HepG2 (cell line): ENCODE results near the gene RASSF9.

ENCODE experiments used
- ARHGAP35 ChIP-seq: sonication (generic); formaldehyde crosslinking; IDR thresholded peaks from 2 replicates; pipeline ENCODE4 v1.9.0; 2022; ENCODE audit warnings: mild to moderate bottlenecking, inconsistent platforms, moderate library complexity, missing genetic modification reagents, borderline replicate concordance
- CBX5 ChIP-seq: sonication (generic); formaldehyde crosslinking; IDR thresholded peaks from 2 replicates; pipeline ENCODE4 v1.4.0; 2020; ENCODE audit warnings: missing genetic modification reagents, borderline replicate concordance
- CCDC6 ChIP-seq: sonication (generic); formaldehyde crosslinking; IDR thresholded peaks from 2 replicates; pipeline ENCODE4 v1.8.1; 2022; ENCODE audit warnings: mild to moderate bottlenecking, missing genetic modification reagents, moderate library complexity
- CTCF ChIP-seq: sonication (generic); formaldehyde crosslinking; IDR thresholded peaks from 2 replicates; pipeline ENCODE4 v1.5.0; 2020; ENCODE audit warnings: mild to moderate bottlenecking, missing genetic modification reagents, moderate library complexity
- HNRNPL ChIP-seq: fragments of 200-400 bp; formaldehyde crosslinking; IDR thresholded peaks from 2 replicates; pipeline ENCODE4 v1.6.1; 2017; ENCODE audit warnings: mild to moderate bottlenecking, low read depth, low read length
- RELA ChIP-seq: sonication (generic); formaldehyde crosslinking; IDR thresholded peaks from 2 replicates; pipeline ENCODE4 v1.4.0; 2020; ENCODE audit warnings: missing genetic modification reagents
- RFX5 ChIP-seq: IDR thresholded peaks from 2 replicates; pipeline ENCODE4 v1.6.1; 2011; ENCODE audit warnings: low read depth, low read length, improper control_type of control experiment

- TF ChIP-seq RELA (CRISPR knock-in tag) (no peak), CTCF (CRISPR knock-in tag) (no peak), CBX5 (CRISPR knock-in tag) (no peak), ARHGAP35 (CRISPR knock-in tag) (no peak), HNRNPL (no peak), CCDC6 (CRISPR knock-in tag) (no peak), RFX5 (no peak)
Observed at GRCh38 chr12:85831327-85831990, 4.8 kb downstream of the RASSF9 start.
